KBM-7 (cell line): Measurements from ENCODE around the gene TRIM7.
"Not testable (repeated sequence)": the region's sequence is repeated elsewhere in the genome, so short reads cannot be mapped to it uniquely, and the experiment has no call there.

Source experiments
- DNase-seq: peaks from one replicate; pipeline ENCODE4 v3.0.0-alpha.2; 2015
- in situ Hi-C: fragments of 300-500 bp; cut with MboI; formaldehyde crosslinking; loops from 2 replicates; pipeline ENCODE4 v1.14.3; 2020; ENCODE audit warnings: low sequenced_read_pairs, low pct_unique_long_range_greater_than_20kb, mixed read lengths

TRIM7 gene

DNA sequence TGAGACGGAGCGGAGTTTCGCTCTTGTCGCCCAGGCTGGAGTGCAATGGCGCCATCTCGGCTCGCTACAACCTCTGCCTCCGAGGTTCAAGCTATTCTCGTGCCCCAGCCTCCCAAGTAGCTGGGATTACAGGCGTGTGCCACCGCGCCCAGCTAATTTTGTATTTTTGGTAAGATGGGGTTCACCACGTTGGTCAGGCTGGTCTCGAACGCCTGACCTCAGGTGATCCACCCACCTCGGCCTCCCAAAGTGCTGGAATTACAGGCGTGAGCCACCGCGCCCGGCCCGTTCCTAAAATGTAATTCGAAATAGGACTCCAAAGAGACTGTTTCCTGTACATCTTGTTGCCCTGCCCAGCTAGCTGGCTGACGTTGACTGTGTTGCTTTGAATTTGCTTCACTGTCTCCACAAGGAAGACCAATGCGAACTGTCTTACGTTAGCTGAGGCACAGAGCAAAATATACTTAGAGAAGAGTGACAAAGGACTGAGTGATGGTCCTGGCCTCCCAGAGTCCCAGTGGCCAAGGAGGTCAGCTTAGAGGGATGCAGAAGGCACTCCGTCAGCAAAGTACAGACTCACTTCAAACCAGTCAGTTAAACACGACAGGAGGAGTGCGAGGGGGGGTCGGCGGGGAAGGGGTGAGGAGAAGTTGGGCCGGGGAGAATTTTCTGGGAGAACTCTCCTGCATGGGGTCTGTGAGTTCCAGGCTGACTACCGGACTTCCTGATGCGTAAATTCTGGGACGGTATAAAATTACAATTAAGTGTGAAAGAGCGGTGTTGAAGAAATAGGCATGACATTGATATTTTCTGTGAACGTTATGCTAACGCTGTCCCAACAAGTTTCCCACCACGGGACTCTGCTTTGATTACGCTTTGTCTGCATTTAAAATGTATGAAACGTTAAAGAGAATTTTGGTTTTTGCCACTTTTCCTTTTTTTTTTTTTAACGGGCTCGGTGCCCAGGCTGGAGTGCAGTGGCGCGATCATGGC lies 11.3 kb upstream of the TRIM7 start:
- in situ Hi-C loops, result no loop called here
- DNase-seq, result peak; percentile 74

DNA sequence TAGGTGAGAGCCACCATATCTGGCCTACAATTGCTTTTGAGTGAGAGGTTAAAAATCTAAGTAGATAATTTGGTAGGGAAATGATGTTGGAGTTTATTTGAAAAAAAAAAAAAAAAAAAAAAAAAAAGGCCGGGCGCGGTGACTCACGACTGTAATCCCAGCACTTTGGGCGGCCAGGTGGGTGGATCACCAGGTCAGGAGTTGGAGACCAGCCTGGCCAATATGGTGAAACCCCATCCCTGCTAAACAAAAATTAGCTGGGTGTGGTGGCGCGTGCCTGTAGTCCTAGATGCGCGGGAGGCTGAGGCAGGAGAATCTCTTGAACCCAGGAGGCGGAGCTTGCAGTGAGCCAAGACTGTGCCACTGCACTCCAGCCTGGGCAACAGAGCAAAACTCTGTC lies 9.3 kb upstream of the TRIM7 start:
- DNase-seq, in situ Hi-C loops: not testable (repeated sequence)

DNA sequence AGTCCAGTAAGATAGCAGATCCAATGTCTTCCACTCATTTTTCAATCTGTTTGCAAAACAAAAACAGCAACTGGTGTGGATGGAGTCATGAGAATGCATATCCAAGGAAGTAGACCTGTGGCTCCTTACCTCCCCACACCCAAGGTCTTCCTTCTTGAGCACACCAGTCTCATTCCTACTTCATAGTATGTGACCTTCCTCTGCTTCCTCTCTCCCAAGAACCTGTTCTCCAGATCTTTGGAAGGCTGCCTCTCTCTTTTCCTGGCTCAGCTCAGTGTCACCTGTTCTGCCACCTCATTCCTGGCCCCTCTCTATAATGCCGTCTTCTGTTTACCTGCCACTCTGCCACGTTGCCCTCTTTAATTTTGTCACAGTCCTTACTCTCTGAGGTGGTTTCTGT lies 7.9 kb upstream of the TRIM7 start:
- DNase-seq, result no peak

DNA sequence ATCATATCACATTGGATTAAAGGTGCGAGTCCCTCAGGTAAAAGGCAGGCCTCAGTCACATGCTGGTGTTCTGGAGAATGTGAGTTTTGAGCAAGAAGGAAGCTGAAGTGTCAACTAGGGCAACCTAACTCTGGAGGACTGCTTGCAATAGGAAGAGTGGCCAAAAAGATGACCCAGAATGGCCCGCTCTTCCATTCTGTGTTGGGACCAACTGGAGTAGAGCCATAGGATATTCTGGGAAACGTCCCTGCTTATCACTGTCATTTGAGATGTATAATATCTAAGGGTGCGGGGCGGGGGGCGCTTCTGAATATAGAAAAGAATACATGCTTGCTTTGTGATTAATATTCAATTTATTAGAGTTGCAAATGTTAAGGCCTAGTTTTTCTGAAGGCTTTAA lies 7.1 kb upstream of the TRIM7 start:
- no peak for DNase-seq
- in situ Hi-C loops, result no loop called here

More for the DNA sequence above, 7.9 kb upstream of the TRIM7 start:
- in situ Hi-C loops, result no loop called here

DNA sequence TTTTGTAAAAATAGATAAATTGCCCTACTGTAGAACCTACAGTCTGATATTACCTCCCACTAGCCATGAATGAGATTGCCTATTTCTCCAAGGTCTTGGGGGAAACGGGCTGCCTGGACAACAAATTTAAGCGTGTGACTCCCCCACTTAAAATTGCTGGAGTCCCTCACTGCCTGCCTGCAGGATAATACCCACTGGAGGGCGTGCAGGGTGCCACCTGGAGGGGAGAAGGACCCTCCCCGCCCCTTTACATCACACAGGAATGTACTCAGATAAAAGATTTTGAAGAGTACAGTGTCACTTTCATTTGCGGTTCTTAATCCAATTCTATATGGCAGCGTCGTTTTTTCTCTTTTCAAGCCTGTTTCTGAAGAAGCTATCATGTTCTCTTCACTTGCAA lies 6.2 kb upstream of the TRIM7 start:
- DNase-seq, result no peak
- in situ Hi-C loops, result no loop called here

DNA sequence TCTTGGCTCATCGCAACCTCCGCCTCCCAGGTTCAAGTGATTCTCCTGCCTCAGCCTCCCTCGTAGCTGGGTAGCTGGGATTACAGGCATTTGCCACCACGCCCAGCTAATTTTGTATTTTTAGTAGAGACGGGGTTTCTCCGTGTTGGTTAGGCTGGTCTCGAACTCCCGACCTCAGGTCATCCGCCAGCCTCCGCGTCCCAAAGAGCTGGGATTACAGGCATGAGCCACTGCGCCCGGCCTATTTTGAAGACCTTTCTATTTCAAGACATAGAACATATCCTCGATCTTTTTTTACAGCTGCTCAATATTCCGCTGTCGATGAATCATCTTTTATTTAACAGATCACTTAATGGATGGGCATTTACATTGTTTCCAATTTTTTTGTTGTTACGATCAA lies 5.7 kb upstream of the TRIM7 start:
- DNase-seq, in situ Hi-C loops: not testable (repeated sequence)

DNA sequence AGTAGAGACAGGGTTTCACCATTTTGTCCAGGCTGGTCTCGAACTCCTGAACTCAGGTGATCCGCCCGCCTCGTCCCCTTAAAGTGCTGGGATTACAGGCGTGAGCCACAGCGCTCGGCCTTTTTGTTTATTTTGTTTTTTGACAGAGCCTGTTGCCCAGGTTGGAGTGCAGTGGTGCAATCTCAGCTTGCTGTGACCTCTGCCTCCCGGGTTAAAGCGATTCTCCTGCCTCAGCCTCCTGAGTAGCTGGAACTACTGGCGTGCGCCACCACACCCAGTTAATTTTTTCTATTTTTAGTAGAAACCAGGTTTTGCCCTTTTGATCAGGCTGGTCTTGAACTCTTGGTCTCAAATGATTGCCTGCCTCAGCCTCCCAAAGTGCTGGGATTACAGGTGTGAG lies 5.2 kb upstream of the TRIM7 start:
- in situ Hi-C loops, DNase-seq: not testable (repeated sequence)

DNA sequence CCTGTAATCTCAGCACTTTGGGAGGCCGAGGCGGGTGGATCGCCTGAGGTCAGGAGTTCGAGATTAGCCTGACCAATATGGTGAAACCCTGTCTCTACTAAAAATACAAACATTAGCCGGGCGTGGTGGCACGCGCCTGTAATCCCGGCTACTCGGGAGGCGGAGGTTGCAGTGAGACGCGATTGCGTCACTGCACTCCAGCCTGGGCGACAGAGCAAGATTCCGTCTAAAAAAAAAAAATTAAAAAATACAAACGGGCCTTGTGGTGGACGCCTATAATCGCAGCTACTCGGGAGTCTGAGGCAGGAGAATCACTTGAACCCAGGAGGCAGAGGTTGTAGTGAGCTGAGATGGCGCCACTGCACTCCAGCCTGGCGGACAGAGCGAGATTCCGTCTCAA lies 4.0 kb upstream of the TRIM7 start:
- in situ Hi-C loops, DNase-seq: not testable (repeated sequence)

DNA sequence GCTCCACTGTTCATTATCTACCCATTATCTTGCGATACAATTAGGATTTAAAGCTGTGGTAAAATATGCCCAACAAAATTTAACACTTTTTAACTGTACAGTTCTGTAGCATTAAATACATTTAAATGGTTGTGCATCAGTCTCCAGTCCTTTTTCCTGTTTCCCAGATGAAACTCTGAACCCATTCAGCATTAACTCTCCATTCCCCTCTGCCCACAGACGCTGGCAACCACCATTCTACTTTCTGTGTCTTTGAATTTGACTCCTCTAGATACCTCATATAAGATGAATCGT lies 2.9 kb upstream of the TRIM7 start:
- DNase-seq, result no peak
- in situ Hi-C loops, result no loop called here

DNA sequence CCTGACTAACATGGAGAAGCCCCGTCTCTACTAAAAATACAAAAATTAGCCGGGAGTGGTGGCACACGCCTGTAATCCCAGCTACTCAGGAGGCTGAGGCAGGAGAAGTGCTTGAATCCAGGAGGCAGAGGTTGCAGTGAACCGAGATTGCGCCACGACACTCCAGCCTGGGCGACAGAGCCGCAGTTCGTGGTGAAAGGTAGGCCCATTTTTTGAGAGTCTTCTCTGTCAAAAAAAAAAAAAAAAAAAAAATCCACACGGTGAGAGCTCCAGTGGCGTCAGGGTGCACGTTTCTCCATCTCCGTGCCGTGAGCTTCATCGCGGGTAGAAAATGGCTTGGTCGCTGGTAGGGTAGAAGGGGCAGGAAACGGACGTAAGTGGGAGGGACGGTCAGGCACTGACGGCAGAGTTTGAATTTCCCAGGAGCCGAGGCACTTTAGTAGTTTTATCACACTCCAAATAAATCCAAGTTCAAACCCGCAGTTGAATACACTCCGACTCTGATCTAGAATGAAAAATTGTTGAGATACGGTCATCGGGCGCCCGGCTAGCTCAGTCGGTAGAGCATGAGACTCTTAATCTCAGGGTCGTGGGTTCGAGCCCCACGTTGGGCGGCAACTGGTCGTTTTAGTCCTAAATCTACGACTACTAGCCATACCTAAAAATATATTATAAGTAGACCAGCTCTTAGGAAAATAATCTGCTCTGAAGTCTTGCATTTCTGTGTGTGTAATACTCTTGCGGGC lies 2.4 kb upstream of the TRIM7 start:
- peak; percentile 93 for DNase-seq

DNA sequence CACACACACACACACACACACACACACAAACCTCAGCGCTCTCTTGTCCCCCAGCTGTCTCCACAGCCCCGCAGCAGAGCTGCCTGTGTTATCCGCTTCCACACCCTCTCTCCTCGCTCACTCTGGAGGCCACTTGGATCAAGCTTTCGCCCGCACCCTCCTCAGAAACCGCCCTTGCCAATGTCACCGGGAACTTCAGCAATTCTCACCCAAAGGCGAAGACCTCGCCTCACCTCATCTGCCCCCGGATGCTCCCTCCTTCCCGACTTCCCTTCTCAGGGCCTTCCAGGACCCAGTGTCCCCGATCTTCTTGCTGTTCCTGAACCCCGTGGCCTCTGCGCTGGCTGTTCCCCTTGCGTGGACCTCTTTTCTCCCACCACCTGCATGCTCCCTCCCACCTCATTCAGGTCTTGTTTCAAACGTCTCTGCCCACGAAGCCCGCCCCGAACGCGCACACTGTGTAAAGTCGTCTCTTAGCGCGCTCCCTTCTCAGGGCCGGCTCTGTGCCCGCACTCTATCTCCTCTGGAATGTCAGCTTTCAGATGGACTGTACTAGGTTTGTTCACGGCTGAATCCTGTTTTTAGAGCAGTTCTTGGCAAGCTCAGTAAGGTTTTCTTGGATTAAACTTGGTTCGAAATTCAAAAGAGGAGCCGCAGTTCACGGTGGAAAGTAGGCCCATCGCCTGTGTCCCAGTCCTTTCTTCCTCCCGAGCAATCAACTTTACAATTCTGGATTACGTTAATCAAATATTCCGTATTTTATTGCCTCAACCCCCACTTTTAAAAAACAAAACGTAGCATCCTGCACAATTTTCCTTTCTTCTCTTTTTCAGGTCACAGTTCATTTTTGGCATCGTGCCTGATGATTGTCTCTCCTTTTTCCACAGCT lies 1.0 kb upstream of the TRIM7 start:
- in situ Hi-C loops, result no loop called here
- peak; percentile 61 for DNase-seq

More for the DNA sequence above, 2.4 kb upstream of the TRIM7 start:
- in situ Hi-C loops, result no loop called here

DNA sequence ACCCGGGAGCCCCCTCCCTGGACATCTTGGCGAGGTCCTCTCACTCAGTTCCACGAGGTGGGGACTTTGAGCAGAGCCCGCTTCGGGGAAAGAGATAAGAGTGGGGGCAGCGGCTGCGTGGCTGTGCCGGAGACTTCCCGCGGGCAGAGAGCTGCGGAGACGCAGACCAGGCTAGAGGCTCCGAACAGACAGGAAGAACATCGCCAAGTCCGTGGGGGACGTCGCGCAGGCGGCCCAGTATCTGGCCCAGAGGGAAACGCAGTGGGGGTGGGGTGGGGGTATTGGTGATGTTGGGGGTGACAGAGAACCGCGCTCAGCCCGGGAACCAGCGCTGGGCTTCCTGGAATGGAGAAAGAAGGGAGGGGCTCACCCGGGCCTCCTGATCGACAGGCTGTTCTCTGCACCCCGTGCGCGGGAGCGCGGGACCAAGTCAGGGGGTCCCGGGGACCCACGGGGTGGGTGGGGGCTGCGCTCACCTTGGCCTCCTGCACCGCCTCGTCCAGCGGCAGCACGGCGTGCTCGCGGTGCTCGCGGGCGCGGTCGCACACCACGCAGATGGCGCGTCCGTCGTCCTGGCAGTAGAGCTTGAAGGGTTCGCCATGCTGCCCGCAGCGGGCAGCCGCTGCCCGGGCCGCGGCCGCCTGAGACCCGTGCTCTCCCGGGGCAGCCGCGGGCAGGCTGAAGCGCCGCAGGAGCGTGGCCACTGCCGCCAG lies 727 bp downstream of the TRIM7 start:
- DNase-seq, result peak; percentile 61
- in situ Hi-C loops, result no loop called here

DNA sequence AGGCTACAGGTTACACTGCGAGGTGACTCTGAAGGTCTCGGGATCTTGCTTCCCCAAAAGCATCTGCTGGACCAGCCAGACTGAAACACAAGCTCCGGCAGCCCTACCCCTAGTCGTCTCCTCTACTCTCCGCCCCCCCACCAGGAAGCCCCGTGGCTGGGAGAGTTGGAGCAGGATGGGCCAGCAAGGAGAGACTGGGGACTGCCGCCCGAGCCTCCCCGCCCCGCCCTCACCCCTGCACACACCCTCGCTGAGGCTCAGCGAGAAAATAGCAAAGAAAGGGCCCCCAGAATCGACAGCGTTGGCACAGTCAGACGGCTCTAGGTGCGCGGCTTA lies 1.3 kb downstream of the TRIM7 start:
- no peak for DNase-seq
- in situ Hi-C loops, result no loop called here

DNA sequence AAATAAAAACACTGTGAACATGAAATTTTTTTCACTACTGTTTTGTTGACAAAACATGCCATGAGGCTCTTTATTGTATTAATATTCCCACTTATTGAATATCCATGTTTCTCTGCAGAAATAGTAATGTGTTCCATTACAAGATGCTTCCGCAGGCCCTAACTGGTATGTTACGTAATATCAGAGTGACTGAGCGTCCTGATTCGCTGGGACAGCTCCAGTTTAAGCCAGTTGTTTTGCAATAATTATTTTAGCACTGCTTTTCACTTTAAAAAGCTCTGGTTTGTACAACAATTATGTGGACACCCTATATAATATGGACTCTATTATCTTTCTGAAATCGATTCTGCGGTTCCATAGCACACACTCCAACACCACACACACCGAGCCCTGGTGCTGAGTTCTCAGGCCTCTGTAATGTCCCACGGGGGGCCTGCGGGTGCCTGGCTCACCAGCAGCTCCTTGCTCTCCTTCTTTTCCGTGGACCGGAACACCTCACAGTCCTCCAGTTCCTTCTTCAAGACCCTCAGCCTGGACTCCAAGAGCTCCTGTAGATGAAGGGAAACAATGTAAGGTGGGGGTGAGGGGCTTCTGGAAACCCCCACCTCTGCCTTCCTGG lies 1.8 kb downstream of the TRIM7 start:
- in situ Hi-C loops, result no loop called here

DNA sequence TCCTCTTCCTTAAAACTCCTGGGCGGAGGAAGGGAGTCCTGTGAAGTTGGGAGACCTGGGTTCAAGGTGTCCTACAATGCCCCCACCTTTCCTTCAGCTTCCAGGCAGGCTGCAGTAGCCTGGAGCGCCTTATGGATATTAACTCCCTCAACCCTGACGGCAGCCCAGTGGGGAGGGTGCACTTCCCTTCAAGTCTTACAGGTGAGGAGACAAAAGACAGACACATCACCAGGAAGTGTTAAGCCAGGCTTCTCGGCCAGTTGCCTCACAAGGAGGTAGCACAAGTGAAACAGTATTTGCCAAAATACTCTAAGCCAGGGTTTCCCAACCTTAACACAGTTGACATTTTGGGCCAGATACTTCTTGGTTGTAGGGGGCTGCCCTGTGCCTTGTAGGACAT lies 4.2 kb downstream of the TRIM7 start:
- in situ Hi-C loops, result no loop called here
- DNase-seq, result no peak

More for the DNA sequence above, 1.8 kb downstream of the TRIM7 start:
- DNase-seq, result peak; percentile 24

DNA sequence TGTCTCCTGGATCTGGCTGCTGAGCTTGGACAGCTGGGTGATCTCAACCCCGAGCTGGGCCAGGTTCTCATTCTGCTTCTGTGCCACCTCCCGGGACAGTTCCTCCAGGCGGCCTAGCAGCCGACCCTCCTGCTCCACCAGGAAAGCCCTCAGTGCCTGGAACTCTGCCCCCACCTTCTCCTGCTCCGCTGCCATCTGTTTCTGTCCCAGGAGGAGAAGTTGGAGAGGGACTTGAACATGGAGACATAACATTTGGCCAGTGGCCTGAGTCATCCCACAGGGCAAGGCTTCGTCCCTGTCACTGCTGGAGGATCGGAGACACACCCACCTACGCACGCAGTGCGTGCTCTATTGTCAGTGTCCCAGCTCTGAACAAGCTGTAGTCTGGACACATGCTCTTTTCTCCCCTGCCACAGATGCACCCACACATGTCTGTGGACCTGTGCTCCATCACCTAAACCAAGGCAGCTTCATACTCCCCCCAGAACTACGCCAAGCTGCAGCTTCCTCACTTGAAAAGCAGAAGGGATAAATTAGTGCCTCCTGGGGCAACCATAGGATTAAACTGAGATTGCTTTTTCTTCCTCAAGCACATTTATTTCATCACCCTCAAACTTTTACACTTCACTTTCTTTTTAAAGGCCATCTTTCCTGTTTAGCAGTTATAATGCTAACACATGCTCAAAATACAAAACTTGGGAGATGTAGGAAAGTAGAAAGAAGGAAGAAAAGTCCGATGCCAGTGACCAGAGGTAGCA lies 4.9 kb downstream of the TRIM7 start:
- DNase-seq, result no peak
- in situ Hi-C loops, result no loop called here

DNA sequence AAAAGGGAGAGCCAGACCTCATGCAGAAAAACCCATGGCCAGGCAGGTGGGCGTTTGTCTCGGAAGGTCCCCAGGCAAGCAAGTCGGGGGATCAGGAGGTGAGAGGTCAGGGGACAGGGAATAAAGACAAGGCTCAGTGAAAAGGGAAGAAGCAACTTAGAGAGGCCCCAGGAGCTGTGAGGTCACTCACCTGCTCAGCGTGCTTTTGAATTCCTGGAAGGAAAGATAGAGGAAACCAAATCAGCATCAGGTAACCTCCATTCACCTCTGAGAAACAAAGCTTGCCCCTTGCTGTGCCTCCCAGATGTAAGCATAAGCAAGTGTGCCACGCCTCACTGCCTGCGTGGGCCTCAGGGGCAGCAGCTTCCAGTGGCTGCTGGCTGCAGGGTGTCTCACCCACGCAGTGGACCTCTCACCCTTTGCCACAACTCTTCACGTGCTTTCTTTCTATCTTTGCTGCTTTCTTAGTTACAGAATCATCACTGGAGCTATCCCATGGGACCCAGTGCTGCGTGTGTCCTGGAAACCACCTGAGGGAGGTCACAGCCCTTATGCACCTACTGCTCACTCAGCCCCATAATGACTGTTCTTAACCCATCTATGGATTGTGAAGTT lies 6.0 kb downstream of the TRIM7 start:
- DNase-seq, result no peak
- in situ Hi-C loops, result no loop called here
